SK-N-SH (cell line): ENCODE data around the gene AHDC1. TPM values are rescaled to one million over a fixed set of nuclear protein-coding genes. Genes with fewer than 3 reads are reported as not detected.

Experiments used
- CTCF ChIA-PET: fragments of 300-600, 350-600 bp; formaldehyde crosslinking; extraction: SDS; loops from one replicate; lab custom pipeline; 2021; lab: Yijun Ruan, JAX
- POLR2A ChIA-PET: fragments of 350-600 bp; sonication (Branson Sonifier 250); formaldehyde crosslinking; extraction: SDS; loops from one replicate; lab custom pipeline; 2020; ENCODE audit warnings: antibody characterized with exemption, inconsistent platforms; lab: Yijun Ruan, JAX
- DNase-seq: peaks from one replicate; pipeline ENCODE4 v3.0.0; 2012
- H2AFZ ChIP-seq: fragments of 200-600 bp; sonication (generic); 2 replicates; pipeline ENCODE4 v1.8.1; 2016; ENCODE audit warnings: antibody characterized with exemption, mild to moderate bottlenecking, low read depth
- H3F3A ChIP-seq: fragments of 200-600 bp; sonication (generic); replicated peaks from 2 replicates; pipeline ENCODE3; 2016; ENCODE audit warnings: antibody characterized with exemption, mild to moderate bottlenecking; ENCODE audit not compliant: insufficient read depth
- H3K27ac ChIP-seq, 2 experiments: fragments of 200-500 bp in 1 of 2; fragments of 200-600 bp in 1 of 2; sonication (Bioruptor generic) in 1 of 2; sonication (generic), shearing (Covaris generic) in 1 of 2; 2 replicates each; pipeline versions ENCODE4 v1.5.1 to v1.6.1; 2014 to 2016; ENCODE audit warnings: low read depth in 2 of 2, inconsistent platforms in 1 of 2, low read length in 1 of 2, mild to moderate bottlenecking in 1 of 2, mixed read lengths in 1 of 2
- H3K27me3 ChIP-seq: fragments of 200-600 bp; sonication (generic), shearing (Covaris generic); 2 replicates; pipeline ENCODE4 v1.6.1; 2016; ENCODE audit warnings: mixed run types; ENCODE audit not compliant: insufficient read depth
- H3K36me3 ChIP-seq, 2 experiments: fragments of 200-500 bp in 1 of 2; fragments of 200-600 bp in 1 of 2; sonication (Bioruptor generic) in 1 of 2; sonication (generic) in 1 of 2; replicated peaks in 1 of 2; 2 replicates each; pipeline versions ENCODE3 to v1.5.1; 2014 to 2016; ENCODE audit warnings: low read length in 1 of 2, mild to moderate bottlenecking in 1 of 2; ENCODE audit not compliant: insufficient read depth in 2 of 2, control insufficient read depth in 1 of 2
- H3K4me1 ChIP-seq, 2 experiments: fragments of 200-500 bp in 1 of 2; fragments of 200-600 bp in 1 of 2; sonication (Bioruptor generic) in 1 of 2; sonication (generic), shearing (Covaris generic) in 1 of 2; 2 replicates each; pipeline versions ENCODE4 v1.5.1 to v1.6.1; 2014 to 2016; ENCODE audit warnings: low read depth in 1 of 2, low read length in 1 of 2, mixed run types in 1 of 2; ENCODE audit not compliant: insufficient read depth in 2 of 2, control insufficient read depth in 1 of 2
- H3K4me2 ChIP-seq: fragments of 200-600 bp; sonication (generic), shearing (Covaris generic); 2 replicates; pipeline ENCODE4 v1.6.1; 2017; ENCODE audit warnings: mixed run types
- H3K4me3 ChIP-seq, 2 experiments: fragments of 200-500 bp in 1 of 2; fragments of 200-600 bp in 1 of 2; sonication (Bioruptor generic) in 1 of 2; sonication (generic), shearing (Covaris generic) in 1 of 2; 2 replicates each; pipeline versions ENCODE4 v1.5.1 to v1.8.1; 2014 to 2016; ENCODE audit warnings: low read depth in 2 of 2, inconsistent platforms in 1 of 2, low read length in 1 of 2, mild to moderate bottlenecking in 1 of 2, mixed read lengths in 1 of 2, moderate library complexity in 1 of 2
- H3K79me2 ChIP-seq: fragments of 200-600 bp; sonication (generic); 2 replicates; pipeline ENCODE4 v1.8.1; 2017; ENCODE audit warnings: mild to moderate bottlenecking; ENCODE audit not compliant: insufficient read depth
- H3K9ac ChIP-seq: fragments of 200-600 bp; sonication (generic); 2 replicates; pipeline ENCODE4 v1.6.1; 2017; ENCODE audit warnings: mixed run types
- H3K9me2 ChIP-seq: fragments of 200-600 bp; sonication (generic); 2 replicates; pipeline ENCODE4 v1.6.1; 2017; ENCODE audit warnings: mixed run types
- H3K9me3 ChIP-seq: fragments of 200-600 bp; sonication (generic); 2 replicates; pipeline ENCODE4 v1.6.1; 2017; ENCODE audit warnings: mixed run types, mild to moderate bottlenecking, moderate library complexity
- H4K20me1 ChIP-seq: fragments of 200-600 bp; sonication (generic); 2 replicates; pipeline ENCODE4 v1.6.1; 2017; ENCODE audit warnings: mild to moderate bottlenecking, mixed run types; ENCODE audit not compliant: insufficient read depth
- FOSL2 ChIP-seq: IDR thresholded peaks from 2 replicates; pipeline ENCODE4 v1.4.0; 2012; ENCODE audit warnings: low read depth, mild to moderate bottlenecking, moderate library complexity, borderline replicate concordance
- FOXJ3 ChIP-seq: sonication (generic); formaldehyde crosslinking; IDR thresholded peaks from 2 replicates; pipeline ENCODE4 v1.5.1; 2020; ENCODE audit warnings: mild to moderate bottlenecking, missing genetic modification reagents
- GABPA ChIP-seq: IDR thresholded peaks from 2 replicates; pipeline ENCODE4 v1.4.0; 2012; ENCODE audit warnings: low read depth, mild to moderate bottlenecking
- MXI1 ChIP-seq: IDR thresholded peaks from 2 replicates; pipeline ENCODE4 v1.6.1; 2012; ENCODE audit warnings: mild to moderate bottlenecking, low read depth, low read length, improper control_type of control experiment
- SMC3 ChIP-seq: IDR thresholded peaks from 2 replicates; pipeline ENCODE4 v1.6.1; 2012; ENCODE audit warnings: low read depth, low read length, improper control_type of control experiment
- TCF12 ChIP-seq: IDR thresholded peaks from 2 replicates; pipeline ENCODE4 v1.4.0; 2012
- YY1 ChIP-seq: IDR thresholded peaks from 2 replicates; pipeline ENCODE4 v1.4.0; 2012; ENCODE audit warnings: low read depth, mild to moderate bottlenecking
- WGBS: methylation state at CpG from one replicate; pipeline ENCODE4 v1.1.6; 2017; ENCODE audit warnings: low lambda C conversion rate; 5-methylcytosine and 5-hydroxymethylcytosine counted together
- polyA plus RNA-seq, 3 experiments: library from polyadenylated mRNA; depleted of rRNA; stranded (reverse); fragments of >200 nt; gene quantifications; 2 replicates each; pipeline ENCODE4 v1.2.3, GENCODE V29; 2012
- TF ChIP-seq, protein P1 (sequence below): IDR thresholded peaks from 2 replicates; pipeline ENCODE4 v1.4.0; 2012; ENCODE audit warnings: low read depth
- TF ChIP-seq, protein P2 (sequence below): IDR thresholded peaks from 2 replicates; pipeline ENCODE4 v1.4.0; 2012; ENCODE audit warnings: low read depth, borderline replicate concordance
- TF ChIP-seq, protein P3 (sequence below): IDR thresholded peaks from 2 replicates; pipeline ENCODE4 v1.6.1; 2012; ENCODE audit warnings: mild to moderate bottlenecking, low read depth, low read length, moderate library complexity

The AHDC1 gene
- polyA plus RNA-seq, 1 of the 3 experiments (the other 2 are of a cell fraction) = 8.5 TPM

DNA sequence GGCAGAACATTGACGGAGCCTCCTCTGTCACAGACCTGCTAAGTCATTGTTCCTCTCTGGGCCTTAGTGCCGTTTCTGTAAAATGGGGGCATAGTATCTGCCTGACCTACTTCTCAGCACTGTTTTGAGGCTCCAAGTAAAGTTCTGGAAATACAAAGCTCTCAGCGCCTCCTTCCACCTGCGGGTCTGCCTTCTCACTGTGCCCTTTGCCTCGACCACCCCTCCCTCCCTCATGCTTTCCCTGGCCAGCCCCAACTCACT lies 98.6 kb downstream of the AHDC1 start:
- Histone ChIP-seq H3K9me2 (no peaks in the 10 kb centered on the region), H3F3A (no peaks in the 10 kb centered on the region), H3K4me2 (no peak overlapping the region), H3K27me3 (no peaks in the 10 kb centered on the region), H3K36me3 (no peaks in the 10 kb centered on the region), H3K9ac (no peak overlapping the region), H3K9me3 (no peaks in the 10 kb centered on the region), H3K27ac (peak overlapping the region in 1 of 2 experiments; percentile 17; a peak in 1 of 4 replicates), H4K20me1 (no peaks in the 10 kb centered on the region), H3K4me3 (no peak overlapping the region), H2AFZ (no peak overlapping the region), H3K79me2 (no peaks in the 10 kb centered on the region)
- 89% methylated on average over 5 of the region's 5 CpGs for WGBS
- DNase-seq = no peak
- CTCF ChIA-PET = interaction anchor here (0.9 to 1.9 kb wide), 3 partner anchors 11 to 209 kb away, joined by 3 to 6 read pairs (median 4); no protein-coding TSS in a partner anchor
- TF ChIP-seq YY1 (no peak), TCF12 (no peak), FOSL2 (no peak), MXI1 (no peak)
- TF ChIP-seq, protein P1, sequence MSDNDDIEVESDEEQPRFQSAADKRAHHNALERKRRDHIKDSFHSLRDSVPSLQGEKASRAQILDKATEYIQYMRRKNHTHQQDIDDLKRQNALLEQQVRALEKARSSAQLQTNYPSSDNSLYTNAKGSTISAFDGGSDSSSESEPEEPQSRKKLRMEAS = no peak
- TF ChIP-seq, protein P2, sequence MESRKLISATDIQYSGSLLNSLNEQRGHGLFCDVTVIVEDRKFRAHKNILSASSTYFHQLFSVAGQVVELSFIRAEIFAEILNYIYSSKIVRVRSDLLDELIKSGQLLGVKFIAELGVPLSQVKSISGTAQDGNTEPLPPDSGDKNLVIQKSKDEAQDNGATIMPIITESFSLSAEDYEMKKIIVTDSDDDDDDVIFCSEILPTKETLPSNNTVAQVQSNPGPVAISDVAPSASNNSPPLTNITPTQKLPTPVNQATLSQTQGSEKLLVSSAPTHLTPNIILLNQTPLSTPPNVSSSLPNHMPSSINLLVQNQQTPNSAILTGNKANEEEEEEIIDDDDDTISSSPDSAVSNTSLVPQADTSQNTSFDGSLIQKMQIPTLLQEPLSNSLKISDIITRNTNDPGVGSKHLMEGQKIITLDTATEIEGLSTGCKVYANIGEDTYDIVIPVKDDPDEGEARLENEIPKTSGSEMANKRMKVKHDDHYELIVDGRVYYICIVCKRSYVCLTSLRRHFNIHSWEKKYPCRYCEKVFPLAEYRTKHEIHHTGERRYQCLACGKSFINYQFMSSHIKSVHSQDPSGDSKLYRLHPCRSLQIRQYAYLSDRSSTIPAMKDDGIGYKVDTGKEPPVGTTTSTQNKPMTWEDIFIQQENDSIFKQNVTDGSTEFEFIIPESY = no peak
- TF ChIP-seq, all 33 proteins: peak for 0
- POLR2A ChIA-PET = interaction anchor here (0.8 kb wide), 1 partner anchor 15 kb away, joined by 3 read pairs; the partner anchor contains the start of gene WASF2
- H3K4me1 ChIP-seq = peaks cover 0 to 14% of the 10 kb centered on the region in 2 experiments; a peak in 2 of 4 replicates

DNA sequence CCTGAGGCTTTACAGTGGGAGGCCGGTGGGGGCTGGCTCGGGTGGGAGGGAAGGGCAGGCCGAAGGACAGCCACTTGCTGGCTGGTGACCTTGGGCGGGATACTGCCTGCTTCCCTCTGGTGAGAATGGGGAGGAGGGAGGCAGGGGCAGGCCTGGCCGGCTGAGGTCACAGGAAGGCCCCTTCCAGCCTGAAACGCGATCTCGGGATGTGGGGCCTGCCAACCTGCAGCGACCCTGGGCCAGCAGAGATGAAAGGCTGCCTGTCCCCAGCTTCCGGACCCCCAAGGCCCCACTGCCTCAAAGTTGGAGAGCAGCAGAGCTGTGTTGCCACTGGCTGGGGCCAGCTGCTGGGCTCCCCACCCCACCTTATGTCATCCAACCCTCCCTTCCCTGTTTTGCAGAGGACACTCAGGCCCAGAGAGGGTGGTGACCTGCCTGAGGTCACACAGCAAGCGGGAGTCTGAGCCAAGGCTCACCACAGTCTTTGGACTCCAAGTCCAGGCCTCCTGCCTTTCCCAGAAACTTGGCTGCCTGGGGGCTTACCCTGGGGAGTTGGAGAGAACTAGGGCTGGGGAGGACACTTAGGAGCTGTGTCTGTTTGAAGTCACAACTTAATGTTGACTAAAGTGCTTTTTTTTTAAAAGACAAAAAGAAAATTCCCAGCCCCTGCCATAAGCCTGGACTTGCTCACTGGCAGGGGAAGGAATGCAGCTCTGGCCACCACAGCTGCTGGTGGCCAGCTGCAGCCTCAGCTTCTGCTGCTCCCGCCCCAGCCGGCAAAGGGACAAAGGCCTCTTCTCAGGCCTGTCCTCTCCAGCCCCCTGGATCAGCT lies 99.1 kb downstream of the AHDC1 start:
- no peaks in the 10 kb centered on the region for H3K36me3 ChIP-seq
- WGBS = 67% methylated on average over 5 of the region's 13 CpGs
- peaks cover 0 to 14% of the 10 kb centered on the region in 2 experiments; a peak in 2 of 4 replicates for H3K4me1 ChIP-seq
- TF ChIP-seq, protein P3, sequence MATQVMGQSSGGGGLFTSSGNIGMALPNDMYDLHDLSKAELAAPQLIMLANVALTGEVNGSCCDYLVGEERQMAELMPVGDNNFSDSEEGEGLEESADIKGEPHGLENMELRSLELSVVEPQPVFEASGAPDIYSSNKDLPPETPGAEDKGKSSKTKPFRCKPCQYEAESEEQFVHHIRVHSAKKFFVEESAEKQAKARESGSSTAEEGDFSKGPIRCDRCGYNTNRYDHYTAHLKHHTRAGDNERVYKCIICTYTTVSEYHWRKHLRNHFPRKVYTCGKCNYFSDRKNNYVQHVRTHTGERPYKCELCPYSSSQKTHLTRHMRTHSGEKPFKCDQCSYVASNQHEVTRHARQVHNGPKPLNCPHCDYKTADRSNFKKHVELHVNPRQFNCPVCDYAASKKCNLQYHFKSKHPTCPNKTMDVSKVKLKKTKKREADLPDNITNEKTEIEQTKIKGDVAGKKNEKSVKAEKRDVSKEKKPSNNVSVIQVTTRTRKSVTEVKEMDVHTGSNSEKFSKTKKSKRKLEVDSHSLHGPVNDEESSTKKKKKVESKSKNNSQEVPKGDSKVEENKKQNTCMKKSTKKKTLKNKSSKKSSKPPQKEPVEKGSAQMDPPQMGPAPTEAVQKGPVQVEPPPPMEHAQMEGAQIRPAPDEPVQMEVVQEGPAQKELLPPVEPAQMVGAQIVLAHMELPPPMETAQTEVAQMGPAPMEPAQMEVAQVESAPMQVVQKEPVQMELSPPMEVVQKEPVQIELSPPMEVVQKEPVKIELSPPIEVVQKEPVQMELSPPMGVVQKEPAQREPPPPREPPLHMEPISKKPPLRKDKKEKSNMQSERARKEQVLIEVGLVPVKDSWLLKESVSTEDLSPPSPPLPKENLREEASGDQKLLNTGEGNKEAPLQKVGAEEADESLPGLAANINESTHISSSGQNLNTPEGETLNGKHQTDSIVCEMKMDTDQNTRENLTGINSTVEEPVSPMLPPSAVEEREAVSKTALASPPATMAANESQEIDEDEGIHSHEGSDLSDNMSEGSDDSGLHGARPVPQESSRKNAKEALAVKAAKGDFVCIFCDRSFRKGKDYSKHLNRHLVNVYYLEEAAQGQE = no peak
- TF ChIP-seq FOXJ3 (CRISPR knock-in tag) (no peak), SMC3 (no peak), GABPA (no peak)
- peak overlapping the region in 1 of 2 experiments; percentile 17; a peak in 1 of 4 replicates for H3K27ac ChIP-seq
- no peak overlapping the region for H3K4me3 ChIP-seq
- no peak overlapping the region for H2AFZ ChIP-seq
- H3K9me2 ChIP-seq = no peaks in the 10 kb centered on the region
- H3K4me2 ChIP-seq = no peak overlapping the region
- ChIA-PET CTCF (interaction anchor here (0.6 to 1.9 kb wide), 6 partner anchors 19 to 459 kb away, joined by 3 to 6 read pairs (median 3); no protein-coding TSS in a partner anchor), POLR2A (interaction anchor here (0.8 kb wide), 1 partner anchor 15 kb away, joined by 3 read pairs; the partner anchor contains the start of gene WASF2)
- H3K9me3 ChIP-seq = no peaks in the 10 kb centered on the region
- DNase-seq = peak; percentile 71
- H3K9ac ChIP-seq = no peak overlapping the region
- no peaks in the 10 kb centered on the region for H3F3A ChIP-seq
- no peaks in the 10 kb centered on the region for H3K27me3 ChIP-seq
- H3K79me2 ChIP-seq = no peaks in the 10 kb centered on the region
- no peaks in the 10 kb centered on the region for H4K20me1 ChIP-seq
